Kidney (tissue), 14 donors: ENCODE measurements around the gene CXCL3. TPM values are rescaled to one million over a fixed set of nuclear protein-coding genes. Genes with fewer than 3 reads are reported as not detected.

ENCODE experiments used
- DNase-seq, 5 donors: peaks; one replicate each; pipeline ENCODE4 v3.0.0-alpha.2; 2013 to 2020
- FAIRE-seq: peaks from 2 replicates; lab custom pipeline; 2012; peaks lifted over from hg19 to GRCh38; lab: Jason Lieb, UNC
- H3K27ac ChIP-seq, 2 donors: one replicate each; pipeline ENCODE4 v1.7.0; 2013; ENCODE audit warnings: low read depth in 2 of 2, low read length in 2 of 2, inconsistent platforms in 1 of 2
- H3K27me3 ChIP-seq: one replicate; pipeline ENCODE4 v1.7.1; 2013; ENCODE audit warnings: low read length, inconsistent platforms; ENCODE audit not compliant: control insufficient read depth, insufficient read depth
- H3K36me3 ChIP-seq, 3 donors: one replicate each; pipeline versions ENCODE4 v1.7.0 to v1.7.1; 2013; ENCODE audit warnings: low read length in 3 of 3, control low read depth in 1 of 3, inconsistent platforms in 1 of 3; ENCODE audit not compliant: insufficient read depth in 3 of 3, control insufficient read depth in 2 of 3
- H3K4me1 ChIP-seq, 3 donors: one replicate each; pipeline versions ENCODE4 v1.7.0 to v1.7.1; 2013; ENCODE audit warnings: low read length in 3 of 3, inconsistent platforms in 1 of 3, low read depth in 1 of 3; ENCODE audit not compliant: control insufficient read depth in 2 of 3, insufficient read depth in 2 of 3
- H3K4me3 ChIP-seq, 3 donors: one replicate each; pipeline versions ENCODE4 v1.7.0 to v1.8.1; 2013; ENCODE audit warnings: low read length in 3 of 3, control low read depth in 1 of 3, inconsistent platforms in 1 of 3
- H3K9ac ChIP-seq, 3 donors: one replicate each; pipeline versions ENCODE4 v1.7.0 to v1.7.1; 2013; ENCODE audit warnings: low read length in 3 of 3, control low read depth in 1 of 3, inconsistent platforms in 1 of 3
- H3K9me3 ChIP-seq, 3 donors: one replicate each; pipeline versions ENCODE4 v1.7.0 to v1.7.1; 2013; ENCODE audit warnings: low read length in 3 of 3, control low read depth in 1 of 3, inconsistent platforms in 1 of 3; ENCODE audit not compliant: control insufficient read depth in 2 of 3, insufficient read depth in 1 of 3
- CTCF ChIP-seq: IDR thresholded peaks from 3 replicates; pipeline ENCODE4 v1.5.1; 2012; ENCODE audit warnings: mild to moderate bottlenecking, moderate library complexity, borderline replicate concordance; ENCODE audit not compliant: insufficient read depth; ENCODE audit errors: extremely low read depth
- intact Hi-C: fragments of 100-400 bp; cut with DNase I; formaldehyde crosslinking; loops from one replicate; pipeline ENCODE4 v1.11.1; 2022
- polyA plus RNA-seq: library from polyadenylated mRNA; stranded (reverse); fragments of 350-450 nt; fragmentation: Illumina TruSeq; extraction: RNeasy Lipid Tissue Mini Kit (QIAGEN cat#74804); gene quantifications from one replicate; pipeline ENCODE4 v1.2.3, GENCODE V29; 2014; ENCODE audit warnings: low read depth, low replicate concordance; ENCODE audit not compliant: insufficient read depth
- total RNA-seq: library from RNA; stranded (reverse); fragmentation: NEBNext Ultra II Directional; extraction: Animal tissue kit (Norgen Biotek cat#: 25700); gene quantifications from one replicate; pipeline ENCODE4 v1.2.1, GENCODE V29; 2021
- donor health status: control.
- donor health status: control.
- donor health status: control.
- donor health status: control.
- donor health status: control.
- donor health status: DM: yes; HTN: yes; CAD: no.
- donor health status: Normal renal cell carcinoma (clear cell type).

The CXCL3 gene
- total and polyA plus RNA-seq, 2 donors from 2014 or later, result 0.97 to 2.8 TPM

GRCh38 chr4:74065115-74065642 lies 26.7 kb upstream of the CXCL3 start:
- Histone ChIP-seq H3K4me3 (no peak overlapping the region), H3K9me3 (no peaks in the 10 kb centered on the region), H3K27me3 (no peaks in the 10 kb centered on the region), H3K9ac (no peak overlapping the region), H3K4me1 (no peaks in the 10 kb centered on the region), H3K27ac (no peak overlapping the region), H3K36me3 (no peaks in the 10 kb centered on the region)
- intact Hi-C loops, result no loop called here
- no peak for TF ChIP-seq CTCF
- FAIRE-seq, result no peak
- DNase-seq, result no peak

GRCh38 chr4:74063859-74064258 lies 25.4 kb upstream of the CXCL3 start:
- H3K36me3 ChIP-seq, result no peaks in the 10 kb centered on the region
- H3K4me3 ChIP-seq, result no peak overlapping the region
- TF ChIP-seq CTCF, result no peak
- FAIRE-seq, result no peak
- DNase-seq, result no peak
- H3K9ac ChIP-seq, result no peak overlapping the region
- H3K9me3 ChIP-seq, result no peaks in the 10 kb centered on the region
- no peaks in the 10 kb centered on the region for H3K27me3 ChIP-seq
- intact Hi-C loops, result no loop called here
- no peaks in the 10 kb centered on the region for H3K4me1 ChIP-seq
- H3K27ac ChIP-seq, result no peak overlapping the region

- Histone ChIP-seq H3K9me3 (no peaks in the 10 kb centered on the region), H3K27ac (no peak overlapping the region), H3K9ac (no peak overlapping the region), H3K4me1 (no peaks in the 10 kb centered on the region), H3K27me3 (no peaks in the 10 kb centered on the region), H3K36me3 (no peaks in the 10 kb centered on the region), H3K4me3 (no peak overlapping the region)
- no peak for TF ChIP-seq CTCF
- DNase-seq (no peak), FAIRE-seq (no peak)
- intact Hi-C loops, result no loop called here
Measured at GRCh38 chr4:74062953-74063352, 24.5 kb upstream of the CXCL3 start.

- intact Hi-C loops, result no loop called here
Measured at GRCh38 chr4:74061430-74061829, 22.9 kb upstream of the CXCL3 start.

More at GRCh38 chr4:74061430-74061829, 22.9 kb upstream of the CXCL3 start:
- no peak overlapping the region for H3K4me3 ChIP-seq
- DNase-seq (no peak), FAIRE-seq (no peak)
- no peaks in the 10 kb centered on the region for H3K36me3 ChIP-seq
- H3K9me3 ChIP-seq, result no peaks in the 10 kb centered on the region
- no peak overlapping the region for H3K9ac ChIP-seq
- no peaks in the 10 kb centered on the region for H3K27me3 ChIP-seq
- no peak for TF ChIP-seq CTCF
- H3K27ac ChIP-seq, result no peak overlapping the region
- H3K4me1 ChIP-seq, result no peaks in the 10 kb centered on the region
